Subcutaneous adipose tissue (tissue), 4 donors: ENCODE results near the gene GDF7. TPM values are rescaled to one million over a fixed set of nuclear protein-coding genes. Genes with fewer than 3 reads are reported as not detected.

Experiments
- total RNA-seq, 4 donors: library from RNA; depleted of rRNA; stranded (reverse); fragments of >200 nt; gene quantifications; one replicate each; pipeline ENCODE4 v1.1.0, GENCODE V29; 2016
- TF ChIP-seq, protein P1 (sequence below): fragments of 450-650 bp; IDR thresholded peaks from one replicate; pipeline ENCODE4 v1.5.1; 2016; ENCODE audit warnings: low read depth, mild to moderate bottlenecking, control low read depth, antibody characterized with exemption, moderate library complexity

Gene GDF7
- total RNA-seq, 4 donors from 2014 or later = under 0.01 to 0.19 (median under 0.01) TPM; not detected in 1

DNA sequence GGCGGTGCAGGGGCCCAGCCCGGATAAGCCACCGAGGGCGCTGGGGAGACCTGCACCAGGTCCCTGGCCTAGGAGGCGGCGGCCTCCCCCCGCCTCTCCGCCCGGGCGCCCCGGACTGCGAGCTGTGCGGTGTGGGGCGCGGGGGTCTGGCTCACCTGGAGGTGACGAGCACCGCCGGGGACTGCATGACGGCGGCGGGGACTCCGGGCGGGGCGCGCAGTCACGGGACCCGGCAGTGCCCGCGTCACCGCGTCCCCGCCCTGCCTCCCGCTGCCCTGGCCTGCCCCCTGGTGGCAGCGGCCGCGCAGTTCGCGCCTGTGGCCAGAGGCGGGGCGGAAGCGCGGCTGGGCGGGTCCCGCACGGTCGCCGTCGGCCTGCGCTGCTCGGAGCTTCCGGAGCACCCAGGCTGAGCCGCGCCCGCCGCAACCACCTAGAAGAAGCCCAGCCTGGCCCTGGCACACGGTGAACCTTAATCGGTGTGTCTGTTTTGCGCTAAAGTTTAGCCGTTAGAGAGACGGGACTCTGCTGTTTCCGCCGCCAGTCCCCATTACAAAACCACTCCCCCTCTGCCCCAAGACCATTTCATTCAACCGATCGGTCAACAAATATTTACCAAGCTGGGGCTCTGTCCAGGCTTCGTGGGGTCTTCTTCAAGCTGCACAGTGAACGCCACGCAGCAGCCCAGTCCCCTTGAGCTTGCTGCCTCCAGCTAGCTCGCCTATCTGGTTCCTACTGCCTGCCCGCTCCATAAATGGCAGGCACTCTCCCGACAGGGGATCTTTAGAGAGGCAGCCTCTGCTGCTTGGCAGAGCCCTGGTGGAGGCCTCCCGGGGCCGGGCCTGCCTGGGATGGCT, 15.8 kb upstream of the GDF7 start, which contains the start of gene HS1BP3:
Gene HS1BP3 (minus strand): TSS at position 222 of the 854 bp plus-strand sequence. CDS start 35 bp downstream, at position 187.
- TF ChIP-seq, protein P1, sequence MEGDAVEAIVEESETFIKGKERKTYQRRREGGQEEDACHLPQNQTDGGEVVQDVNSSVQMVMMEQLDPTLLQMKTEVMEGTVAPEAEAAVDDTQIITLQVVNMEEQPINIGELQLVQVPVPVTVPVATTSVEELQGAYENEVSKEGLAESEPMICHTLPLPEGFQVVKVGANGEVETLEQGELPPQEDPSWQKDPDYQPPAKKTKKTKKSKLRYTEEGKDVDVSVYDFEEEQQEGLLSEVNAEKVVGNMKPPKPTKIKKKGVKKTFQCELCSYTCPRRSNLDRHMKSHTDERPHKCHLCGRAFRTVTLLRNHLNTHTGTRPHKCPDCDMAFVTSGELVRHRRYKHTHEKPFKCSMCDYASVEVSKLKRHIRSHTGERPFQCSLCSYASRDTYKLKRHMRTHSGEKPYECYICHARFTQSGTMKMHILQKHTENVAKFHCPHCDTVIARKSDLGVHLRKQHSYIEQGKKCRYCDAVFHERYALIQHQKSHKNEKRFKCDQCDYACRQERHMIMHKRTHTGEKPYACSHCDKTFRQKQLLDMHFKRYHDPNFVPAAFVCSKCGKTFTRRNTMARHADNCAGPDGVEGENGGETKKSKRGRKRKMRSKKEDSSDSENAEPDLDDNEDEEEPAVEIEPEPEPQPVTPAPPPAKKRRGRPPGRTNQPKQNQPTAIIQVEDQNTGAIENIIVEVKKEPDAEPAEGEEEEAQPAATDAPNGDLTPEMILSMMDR = no peak

DNA sequence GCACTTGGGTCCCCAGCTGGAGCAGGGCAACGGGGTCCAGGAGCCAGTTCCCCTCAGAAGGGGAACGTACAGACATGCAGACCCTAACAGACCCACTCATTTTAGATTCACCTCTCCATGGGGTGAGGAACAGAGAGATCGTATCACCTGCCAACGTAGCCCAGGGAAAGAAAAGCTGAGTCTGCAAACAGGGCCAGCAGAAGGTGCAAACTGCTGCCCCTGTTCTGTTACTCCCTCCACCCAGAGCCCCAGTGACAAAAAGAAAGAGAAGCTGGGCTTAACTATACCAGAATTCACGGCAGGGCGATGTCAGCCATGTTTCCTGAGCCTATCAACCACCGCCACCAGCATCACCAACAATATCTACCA, 15.2 kb upstream of the GDF7 start:
- TF ChIP-seq, protein P1 = no peak

DNA sequence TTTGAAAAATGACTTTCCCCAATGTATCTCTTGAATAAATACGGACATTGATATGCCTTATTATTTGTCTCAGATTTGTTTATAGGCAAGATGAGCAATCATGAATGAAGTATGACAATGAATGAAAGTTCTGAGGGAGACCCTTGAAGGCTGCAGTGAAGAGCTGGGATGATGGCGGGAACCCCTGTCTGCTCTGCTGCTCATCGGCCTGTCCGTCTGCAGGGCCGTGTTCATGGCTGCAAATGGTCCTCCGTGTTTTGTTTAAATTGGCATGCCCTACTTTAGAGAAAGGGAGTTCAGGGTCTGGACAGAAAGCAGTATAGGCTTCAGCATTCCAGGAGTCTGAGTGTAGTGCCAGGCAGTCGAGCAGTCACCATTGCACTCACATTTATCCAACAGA, 14.8 kb upstream of the GDF7 start:
- TF ChIP-seq, protein P1 = no peak

DNA sequence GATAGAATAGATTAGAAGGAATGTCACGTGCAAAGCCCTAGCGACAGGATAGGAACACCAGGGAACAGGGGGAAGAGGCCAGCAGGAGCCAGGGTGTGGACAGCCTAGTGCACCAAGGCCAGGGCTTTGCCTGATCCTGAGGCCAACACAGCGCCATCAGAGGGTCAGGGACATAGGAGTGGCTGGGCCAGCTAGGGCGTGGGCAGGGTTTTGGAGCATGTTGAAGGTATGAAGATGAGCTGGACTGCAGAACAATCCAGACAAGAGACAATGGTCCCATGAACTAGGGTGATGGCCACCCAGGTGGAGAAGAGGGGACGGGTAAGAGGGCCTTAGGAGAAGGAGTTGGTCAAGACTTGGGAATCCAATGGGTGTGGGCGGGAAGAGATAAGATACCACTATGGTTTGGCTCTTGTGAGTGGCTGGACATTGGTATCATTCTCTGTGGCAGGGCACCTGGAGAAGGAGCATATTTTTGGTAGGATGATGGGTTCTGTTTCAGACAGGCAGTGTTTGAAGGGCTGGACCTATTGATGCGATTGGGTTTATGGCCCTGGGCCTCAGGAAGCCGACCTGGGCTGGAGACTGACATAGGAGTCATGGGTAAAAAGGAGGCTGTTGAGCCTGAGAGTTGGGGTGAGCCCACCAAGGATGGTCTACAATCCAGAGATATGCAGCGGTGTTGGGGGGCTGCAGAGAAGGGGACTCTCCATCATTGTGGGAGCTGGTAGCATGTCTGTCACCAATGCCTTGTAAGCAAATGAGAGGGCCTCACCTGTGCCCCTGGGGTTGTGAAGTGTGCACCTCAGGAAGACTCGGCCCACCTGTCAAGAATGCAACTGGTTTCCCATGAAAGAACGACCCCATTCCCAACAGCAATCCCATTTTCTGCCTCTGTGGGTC, 14.0 kb upstream of the GDF7 start:
- TF ChIP-seq, protein P1 = no peak

DNA sequence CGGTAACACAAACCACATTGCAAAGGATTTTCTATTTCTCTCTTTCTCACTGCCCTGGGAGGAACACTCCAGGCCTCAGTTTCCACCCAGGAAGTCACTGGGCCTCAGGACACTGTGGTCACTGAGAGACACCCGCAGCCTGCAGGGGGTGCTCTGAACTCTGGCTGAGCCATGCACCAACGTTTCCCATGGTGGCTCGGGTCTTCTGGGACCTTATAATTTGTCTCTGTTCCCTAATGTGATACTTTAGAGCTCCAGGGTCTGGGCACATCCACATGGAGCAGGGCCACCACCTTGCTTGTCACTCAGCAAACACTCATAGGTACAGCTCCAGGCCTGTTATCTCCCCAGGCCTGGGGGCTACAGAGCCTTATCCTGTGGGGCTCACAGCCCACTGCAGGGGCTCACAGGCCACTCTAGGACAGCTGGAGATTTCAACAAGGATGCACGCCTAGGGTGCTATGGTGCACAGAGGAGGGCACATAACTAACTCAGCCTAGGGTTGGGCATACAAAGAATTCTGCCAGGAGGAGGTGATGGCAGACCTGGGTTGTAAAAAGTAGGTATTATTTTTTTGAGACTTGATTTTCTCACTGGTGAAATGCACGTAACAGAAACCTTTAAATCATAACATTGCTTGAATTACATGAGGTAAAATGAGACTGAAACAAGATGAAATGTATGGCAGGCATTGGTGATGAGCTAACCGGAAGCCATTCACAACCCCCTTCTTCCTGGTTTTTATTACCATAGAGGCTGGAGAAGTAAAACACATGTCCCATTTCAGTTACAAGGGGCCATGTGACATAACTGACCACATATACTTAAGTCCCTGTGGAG, 13.0 kb upstream of the GDF7 start:
- TF ChIP-seq, protein P1 = no peak

DNA sequence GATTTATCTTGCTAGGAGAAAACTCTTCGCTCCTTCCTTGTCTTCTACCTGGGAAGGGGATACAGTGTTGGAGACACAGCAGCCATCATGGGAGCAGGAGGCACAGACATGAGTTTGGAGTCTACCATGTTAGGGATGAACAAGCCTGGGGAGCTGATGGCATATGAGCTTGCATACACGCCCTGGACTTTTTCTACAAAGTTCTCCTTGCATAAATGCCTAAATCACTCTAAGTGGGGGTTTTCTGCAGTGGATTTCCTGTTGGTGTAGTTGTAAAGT, 12.5 kb upstream of the GDF7 start:
- TF ChIP-seq, protein P1 = no peak

DNA sequence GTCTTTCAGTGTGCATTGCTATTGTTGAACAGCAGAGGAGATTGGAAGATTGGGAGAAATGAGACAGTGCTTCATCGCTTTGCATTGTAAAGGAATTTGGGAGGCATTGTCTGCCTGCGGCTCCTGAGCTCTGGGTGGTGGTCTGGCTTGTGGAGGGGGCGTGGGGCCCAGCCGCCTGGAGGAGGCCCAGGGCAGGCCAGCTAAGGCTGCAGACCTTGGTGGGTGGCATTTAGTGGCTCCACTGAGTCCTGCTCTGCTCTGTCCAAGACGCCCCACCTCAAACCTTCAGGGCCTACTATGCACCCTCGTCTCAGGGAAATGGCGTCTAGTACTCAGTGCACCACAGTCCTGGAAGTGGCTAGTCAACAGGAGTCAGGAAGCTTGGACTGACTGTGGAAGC, 10.4 kb upstream of the GDF7 start:
- TF ChIP-seq, protein P1 = no peak
